Skeletal muscle satellite cell (primary cell): Measurements from ENCODE around the gene FURIN.
"Not testable (repeated sequence)": the region's sequence is repeated elsewhere in the genome, so short reads cannot be mapped to it uniquely, and the experiment has no call there.

Source experiments
- H3K27me3 ChIP-seq: 2 replicates; pipeline ENCODE4 v1.7.0; 2013; ENCODE audit warnings: low read length; ENCODE audit not compliant: control insufficient read depth, insufficient read depth
- H3K36me3 ChIP-seq: 2 replicates; pipeline ENCODE4 v1.7.0; 2013; ENCODE audit warnings: mild to moderate bottlenecking, control low read depth, low read length; ENCODE audit not compliant: insufficient read depth
- H3K4me1 ChIP-seq: 2 replicates; pipeline ENCODE4 v1.7.0; 2013; ENCODE audit warnings: low read length; ENCODE audit not compliant: control insufficient read depth, insufficient read depth
- H3K4me2 ChIP-seq: 2 replicates; pipeline ENCODE4 v1.7.0; 2013; ENCODE audit warnings: mild to moderate bottlenecking, low read length
- H3K4me3 ChIP-seq: 2 replicates; pipeline ENCODE4 v1.7.0; 2013; ENCODE audit warnings: low read length
- H3K9ac ChIP-seq: 2 replicates; pipeline ENCODE4 v1.7.0; 2013; ENCODE audit warnings: mild to moderate bottlenecking, low read depth, low read length, moderate library complexity
- H3K9me3 ChIP-seq: replicated peaks from 2 replicates; pipeline ENCODE4 v1.7.0; 2013; ENCODE audit warnings: mild to moderate bottlenecking, control low read depth, low read length

The FURIN gene

DNA sequence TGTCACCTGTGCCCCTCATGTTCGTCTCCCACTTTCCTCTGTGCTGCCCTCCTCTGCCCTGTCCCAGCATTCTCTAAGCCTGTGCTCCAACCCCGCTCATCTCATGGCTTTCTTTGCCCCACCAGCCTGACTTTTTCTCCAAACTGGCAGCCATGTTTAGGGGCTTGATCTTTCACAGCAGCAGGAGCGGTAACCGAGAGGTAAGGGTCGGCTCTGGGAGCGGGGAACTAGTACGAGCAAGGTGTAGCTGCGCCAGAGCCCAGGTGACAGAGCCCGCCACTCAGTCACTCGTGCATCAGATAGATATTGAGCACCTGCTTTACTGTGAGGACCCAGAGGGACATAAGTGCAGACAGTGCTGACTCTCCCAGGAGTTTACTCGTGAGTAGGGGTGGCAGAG is 48.1 kb downstream of the FURIN start:
- H3K36me3 ChIP-seq: peaks cover 59% of the 10 kb centered on the region
- H3K9ac ChIP-seq: no peak overlapping the region

GRCh38 chr15:90917569-90917968 is 49.2 kb downstream of the FURIN start:
- Histone ChIP-seq H3K9me3 (no peaks in the 10 kb centered on the region), H3K4me2 (no peak overlapping the region), H3K27me3 (no peaks in the 10 kb centered on the region), H3K9ac (no peak overlapping the region), H3K36me3 (peaks cover 51% of the 10 kb centered on the region), H3K4me1 (no peaks in the 10 kb centered on the region), H3K4me3 (no peak overlapping the region)

More for the DNA sequence above, 48.1 kb downstream of the FURIN start:
- H3K4me1 ChIP-seq: no peaks in the 10 kb centered on the region
- no peaks in the 10 kb centered on the region for H3K9me3 ChIP-seq
- no peak overlapping the region for H3K4me2 ChIP-seq
- no peaks in the 10 kb centered on the region for H3K27me3 ChIP-seq
- H3K4me3 ChIP-seq: no peak overlapping the region

- peaks cover 46% of the 10 kb centered on the region for H3K36me3 ChIP-seq
- H3K9me3 ChIP-seq: no peaks in the 10 kb centered on the region
Observed at GRCh38 chr15:90918034-90918788, 49.8 kb downstream of the FURIN start.

GRCh38 chr15:90918835-90919234 is 50.4 kb downstream of the FURIN start:
- Histone ChIP-seq H3K4me1 (no peaks in the 10 kb centered on the region), H3K4me2 (no peak overlapping the region), H3K9ac (no peak overlapping the region), H3K9me3 (no peaks in the 10 kb centered on the region), H3K4me3 (no peak overlapping the region), H3K36me3 (peaks cover 46% of the 10 kb centered on the region), H3K27me3 (no peaks in the 10 kb centered on the region)

More at GRCh38 chr15:90918034-90918788, 49.8 kb downstream of the FURIN start:
- no peak overlapping the region for H3K9ac ChIP-seq
- no peaks in the 10 kb centered on the region for H3K27me3 ChIP-seq
- H3K4me2 ChIP-seq: no peak overlapping the region
- H3K4me3 ChIP-seq: no peak overlapping the region
- no peaks in the 10 kb centered on the region for H3K4me1 ChIP-seq

- peaks cover 35% of the 10 kb centered on the region for H3K36me3 ChIP-seq
- no peaks in the 10 kb centered on the region for H3K9me3 ChIP-seq
- no peak overlapping the region for H3K4me3 ChIP-seq
- no peaks in the 10 kb centered on the region for H3K4me1 ChIP-seq
- no peaks in the 10 kb centered on the region for H3K27me3 ChIP-seq
- no peak overlapping the region for H3K9ac ChIP-seq
- no peak overlapping the region for H3K4me2 ChIP-seq
Observed at GRCh38 chr15:90921887-90922286, 53.5 kb downstream of the FURIN start.

- not testable (repeated sequence) for H3K4me1 ChIP-seq, H3K9me3 ChIP-seq, H3K9ac ChIP-seq, H3K27me3 ChIP-seq, H3K4me2 ChIP-seq, H3K4me3 ChIP-seq
- H3K36me3 ChIP-seq: peaks cover 27% of the 10 kb centered on the region
Observed at GRCh38 chr15:90922712-90923322, 54.4 kb downstream of the FURIN start.

- no peak overlapping the region for H3K9ac ChIP-seq
- H3K27me3 ChIP-seq: no peaks in the 10 kb centered on the region
- peaks cover 2% of the 10 kb centered on the region for H3K4me1 ChIP-seq
- H3K4me3 ChIP-seq: no peak overlapping the region
- H3K36me3 ChIP-seq: peaks cover 16% of the 10 kb centered on the region
- H3K4me2 ChIP-seq: no peak overlapping the region
- no peaks in the 10 kb centered on the region for H3K9me3 ChIP-seq
Observed at GRCh38 chr15:90924375-90924774, 56.0 kb downstream of the FURIN start.

- H3K9me3 ChIP-seq, H3K4me2 ChIP-seq, H3K27me3 ChIP-seq, H3K4me3 ChIP-seq, H3K9ac ChIP-seq, H3K36me3 ChIP-seq: not testable (repeated sequence)
- peaks cover 20% of the 10 kb centered on the region for H3K4me1 ChIP-seq
Observed at GRCh38 chr15:90926766-90927165, 58.4 kb downstream of the FURIN start.

DNA sequence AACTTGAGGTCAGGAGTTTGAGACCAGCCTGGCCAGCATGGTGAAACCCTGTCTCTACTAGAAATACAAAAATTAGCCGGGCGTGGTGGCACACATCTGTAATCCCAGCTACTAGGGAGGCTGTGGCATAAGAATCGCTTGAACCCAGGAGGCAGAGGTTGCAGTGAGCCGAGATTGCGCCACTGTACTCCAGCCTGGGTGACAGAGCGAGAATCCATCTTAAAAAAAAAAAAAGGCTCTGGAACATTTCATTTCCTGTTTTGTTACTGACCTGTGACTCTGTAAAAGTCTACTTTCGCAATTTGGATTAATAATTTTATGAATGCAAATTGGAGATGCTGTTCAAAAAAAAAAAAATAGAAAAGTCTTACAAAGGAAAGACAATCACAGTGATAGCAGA is 59.7 kb downstream of the FURIN start:
- H3K4me3 ChIP-seq, H3K27me3 ChIP-seq, H3K9me3 ChIP-seq, H3K9ac ChIP-seq, H3K36me3 ChIP-seq, H3K4me2 ChIP-seq: not testable (repeated sequence)
- peaks cover 27% of the 10 kb centered on the region for H3K4me1 ChIP-seq

DNA sequence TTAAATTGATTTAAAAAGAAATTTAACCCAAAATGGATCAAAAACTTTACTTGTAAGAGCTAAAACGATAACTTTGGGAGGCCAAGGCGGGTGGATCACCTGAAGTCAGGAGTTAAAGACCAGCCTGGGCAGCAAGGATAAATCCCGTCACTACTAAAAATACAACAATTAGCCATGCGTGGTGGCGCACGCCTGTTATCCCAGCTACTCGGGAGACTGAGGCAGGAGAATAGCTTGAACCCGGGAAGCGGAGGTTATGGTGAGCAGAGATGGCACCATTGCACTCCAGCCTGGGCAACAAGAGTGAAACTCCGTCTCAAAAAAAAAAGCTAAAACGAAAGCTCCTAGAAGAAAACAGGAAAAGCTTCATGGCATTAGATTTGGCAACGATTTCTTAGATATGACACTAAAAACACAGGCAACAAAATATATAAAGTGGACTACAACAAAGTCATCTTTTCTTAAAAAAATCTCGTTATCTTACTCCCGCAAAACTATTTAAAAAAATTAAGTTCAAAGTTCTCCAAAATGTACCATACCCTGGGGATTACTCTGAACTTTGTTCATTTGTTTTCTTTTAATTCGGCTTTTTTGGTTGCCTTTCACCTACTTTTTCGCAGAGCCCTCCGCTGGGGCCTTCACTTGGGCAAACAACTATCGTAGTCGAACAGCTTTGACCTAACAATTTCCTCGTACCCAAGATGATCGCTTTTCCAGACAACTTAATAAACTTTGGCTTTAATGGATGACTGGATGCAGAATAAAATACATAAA is 61.0 kb downstream of the FURIN start:
- H3K4me3 ChIP-seq: peak overlapping the region; percentile 79
- no peaks in the 10 kb centered on the region for H3K9me3 ChIP-seq
- no peaks in the 10 kb centered on the region for H3K36me3 ChIP-seq
- peak overlapping the region; percentile 84 for H3K9ac ChIP-seq
- no peaks in the 10 kb centered on the region for H3K27me3 ChIP-seq
- H3K4me1 ChIP-seq: peaks cover 30% of the 10 kb centered on the region
- H3K4me2 ChIP-seq: peak overlapping the region; percentile 100

GRCh38 chr15:90930861-90931574 is 62.6 kb downstream of the FURIN start:
- H3K4me3 ChIP-seq: peak overlapping the region; percentile 79
- H3K9ac ChIP-seq: peak overlapping the region; percentile 84
- peaks cover 39% of the 10 kb centered on the region for H3K4me1 ChIP-seq

More at GRCh38 chr15:90930861-90931574, 62.6 kb downstream of the FURIN start:
- Histone ChIP-seq H3K36me3 (no peaks in the 10 kb centered on the region), H3K4me2 (peak overlapping the region; percentile 100), H3K9me3 (no peaks in the 10 kb centered on the region), H3K27me3 (no peaks in the 10 kb centered on the region)
